ENCODE results near the gene KDM6B. TPM values are rescaled to one million over a fixed set of nuclear protein-coding genes. Genes with fewer than 3 reads are reported as not detected.

Gene KDM6B
- total RNA-seq, 4 donors from 2014 or later, result 7.5 to 10.8 (median 9.7) TPM

GRCh38 chr17:7794075-7794663, 39.8 kb upstream of the KDM6B start:
- Histone ChIP-seq H3K27me3 (no peaks in the 10 kb centered on the region), H3K4me3 (no peak overlapping the region), H3K27ac (no peak overlapping the region), H3K36me3 (no peaks in the 10 kb centered on the region), H3K4me1 (no peaks in the 10 kb centered on the region), H3K9me3 (no peaks in the 10 kb centered on the region)
- 56 to 63% methylated on average over 19 of the region's 19 CpGs for WGBS, 2 donors
- TF ChIP-seq POLR2A (IDR thresholded peaks at IDR 0.05) (no peak), EP300 (IDR thresholded peaks at IDR 0.05) (no peak), CTCF (IDR thresholded peaks at IDR 0.05) (no peak)
- DNase-seq (ENCODE audit: low spot score in 2 of 2), result no peak

- no peaks in the 10 kb centered on the region for H3K9me3 ChIP-seq
- TF ChIP-seq POLR2A (IDR thresholded peaks at IDR 0.05) (no peak), EP300 (IDR thresholded peaks at IDR 0.05) (no peak), CTCF (IDR thresholded peaks at IDR 0.05) (no peak)
- no peaks in the 10 kb centered on the region for H3K36me3 ChIP-seq
- no peaks in the 10 kb centered on the region for H3K4me1 ChIP-seq
- no peak overlapping the region for H3K27ac ChIP-seq
- DNase-seq (ENCODE audit: low spot score in 2 of 2), result no peak
- 85 to 86% methylated on average over 13 of the region's 13 CpGs for WGBS, 2 donors
- H3K27me3 ChIP-seq, result peaks cover 0 to 1% of the 10 kb centered on the region in 2 donors
- H3K4me3 ChIP-seq, result no peak overlapping the region
These were observed 36.0 kb upstream of the KDM6B start for GRCh38 chr17:7797976-7798375.

- no peak overlapping the region for H3K4me3 ChIP-seq
- WGBS, 2 donors, result 61 to 72% methylated on average over 4 to 13 of the region's 13 CpGs
- no peaks in the 10 kb centered on the region for H3K4me1 ChIP-seq
- no peaks in the 10 kb centered on the region for H3K9me3 ChIP-seq
- H3K27me3 ChIP-seq, result peaks cover 0 to 5% of the 10 kb centered on the region in 2 donors
- TF ChIP-seq EP300 (IDR thresholded peaks at IDR 0.05) (no peak), POLR2A (IDR thresholded peaks at IDR 0.05) (no peak), CTCF (IDR thresholded peaks at IDR 0.05) (no peak)
- H3K27ac ChIP-seq, result no peak overlapping the region
- DNase-seq (ENCODE audit: low spot score in 2 of 2), result no peak
- no peaks in the 10 kb centered on the region for H3K36me3 ChIP-seq
These were observed 35.2 kb upstream of the KDM6B start for GRCh38 chr17:7798839-7799238.

DNA sequence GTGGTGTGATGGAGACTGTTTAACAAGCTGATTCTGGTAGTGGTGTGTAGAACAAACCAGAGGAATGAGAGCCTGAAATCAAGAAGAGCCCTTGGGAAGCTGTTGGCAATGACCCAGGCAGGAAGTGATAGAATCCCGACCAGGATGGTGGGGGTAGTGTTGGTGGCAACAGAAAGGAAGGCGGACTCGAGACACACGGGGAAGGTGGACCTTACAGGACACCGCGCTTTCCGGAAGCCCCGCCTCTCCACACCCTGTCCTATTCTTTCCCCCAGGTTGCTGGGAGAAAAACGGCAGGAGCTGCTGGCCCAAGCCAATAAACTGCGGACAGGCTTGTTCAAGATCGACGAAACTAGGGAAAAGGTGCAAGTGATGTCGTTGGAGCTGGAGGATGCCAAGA, 30.0 kb upstream of the KDM6B start:
- H3K27me3 ChIP-seq, result peaks cover 0 to 10% of the 10 kb centered on the region in 2 donors
- H3K4me3 ChIP-seq, result no peak overlapping the region
- H3K4me1 ChIP-seq, result no peaks in the 10 kb centered on the region
- no peak for DNase-seq (ENCODE audit: low spot score in 2 of 2)
- no peak overlapping the region for H3K27ac ChIP-seq
- H3K9me3 ChIP-seq, result no peaks in the 10 kb centered on the region
- no peaks in the 10 kb centered on the region for H3K36me3 ChIP-seq
- TF ChIP-seq EP300 (IDR thresholded peaks at IDR 0.05) (no peak), CTCF (IDR thresholded peaks at IDR 0.05) (no peak), POLR2A (IDR thresholded peaks at IDR 0.05) (no peak)
- WGBS, 2 donors, result 45 to 48% methylated on average over 13 of the region's 13 CpGs

DNA sequence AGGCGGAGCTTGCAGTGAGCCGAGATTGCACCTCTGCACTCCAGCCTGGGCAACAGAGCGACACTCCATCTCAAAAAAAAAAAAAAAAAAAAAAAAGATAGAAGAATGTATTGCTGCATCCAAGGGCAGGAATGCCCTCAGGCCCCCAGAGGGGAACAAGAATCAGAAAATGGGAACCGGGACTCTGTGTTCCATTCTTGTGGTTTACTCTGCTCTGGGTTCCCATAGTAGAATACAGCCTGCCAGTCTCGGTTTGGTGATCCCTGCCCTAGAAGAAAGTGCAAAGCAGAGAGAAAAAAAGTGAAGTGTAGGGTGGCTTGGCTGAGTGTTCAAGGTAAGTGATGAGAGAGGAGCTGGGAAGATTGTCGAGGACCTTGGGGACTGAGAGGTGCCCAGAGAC, 27.4 kb upstream of the KDM6B start:
- Histone ChIP-seq H3K4me1 (no peaks in the 10 kb centered on the region), H3K27ac (no peak overlapping the region), H3K9me3 (no peaks in the 10 kb centered on the region), H3K27me3 (peaks cover 0 to 14% of the 10 kb centered on the region in 2 donors), H3K4me3 (no peak overlapping the region), H3K36me3 (no peaks in the 10 kb centered on the region)
- no peak for DNase-seq (ENCODE audit: low spot score in 2 of 2)
- 72 to 77% methylated on average over 6 of the region's 6 CpGs for WGBS, 2 donors
- TF ChIP-seq POLR2A (IDR thresholded peaks at IDR 0.05) (no peak), EP300 (IDR thresholded peaks at IDR 0.05) (no peak), CTCF (IDR thresholded peaks at IDR 0.05) (no peak)
